GM04503 (cell line): ENCODE results near the gene DMXL2.

Experiments
- DNase-seq: peaks from one replicate; pipeline ENCODE4 v3.0.0-alpha.2; 2012; ENCODE audit warnings: low read depth

The DMXL2 gene

GRCh38 chr15:51405693-51406523 lies 216.7 kb downstream of the DMXL2 start:
- DNase-seq, result no peak

- no peak for DNase-seq
Measured at GRCh38 chr15:51403946-51404695, 218.4 kb downstream of the DMXL2 start.

GRCh38 chr15:51403072-51403878 lies 219.3 kb downstream of the DMXL2 start:
- DNase-seq, result peak; percentile 5

- peak; percentile 4 for DNase-seq
Measured at GRCh38 chr15:51401872-51402517, 220.6 kb downstream of the DMXL2 start.

- no peak for DNase-seq
Measured at GRCh38 chr15:51401051-51401780, 221.4 kb downstream of the DMXL2 start.

GRCh38 chr15:51398626-51399025 lies 223.9 kb downstream of the DMXL2 start:
- no peak for DNase-seq
